ENCODE measurements around the gene EVPL.
"Not testable (repeated sequence)": the region's sequence is repeated elsewhere in the genome, so short reads cannot be mapped to it uniquely, and the experiment has no call there.

EVPL gene

DNA sequence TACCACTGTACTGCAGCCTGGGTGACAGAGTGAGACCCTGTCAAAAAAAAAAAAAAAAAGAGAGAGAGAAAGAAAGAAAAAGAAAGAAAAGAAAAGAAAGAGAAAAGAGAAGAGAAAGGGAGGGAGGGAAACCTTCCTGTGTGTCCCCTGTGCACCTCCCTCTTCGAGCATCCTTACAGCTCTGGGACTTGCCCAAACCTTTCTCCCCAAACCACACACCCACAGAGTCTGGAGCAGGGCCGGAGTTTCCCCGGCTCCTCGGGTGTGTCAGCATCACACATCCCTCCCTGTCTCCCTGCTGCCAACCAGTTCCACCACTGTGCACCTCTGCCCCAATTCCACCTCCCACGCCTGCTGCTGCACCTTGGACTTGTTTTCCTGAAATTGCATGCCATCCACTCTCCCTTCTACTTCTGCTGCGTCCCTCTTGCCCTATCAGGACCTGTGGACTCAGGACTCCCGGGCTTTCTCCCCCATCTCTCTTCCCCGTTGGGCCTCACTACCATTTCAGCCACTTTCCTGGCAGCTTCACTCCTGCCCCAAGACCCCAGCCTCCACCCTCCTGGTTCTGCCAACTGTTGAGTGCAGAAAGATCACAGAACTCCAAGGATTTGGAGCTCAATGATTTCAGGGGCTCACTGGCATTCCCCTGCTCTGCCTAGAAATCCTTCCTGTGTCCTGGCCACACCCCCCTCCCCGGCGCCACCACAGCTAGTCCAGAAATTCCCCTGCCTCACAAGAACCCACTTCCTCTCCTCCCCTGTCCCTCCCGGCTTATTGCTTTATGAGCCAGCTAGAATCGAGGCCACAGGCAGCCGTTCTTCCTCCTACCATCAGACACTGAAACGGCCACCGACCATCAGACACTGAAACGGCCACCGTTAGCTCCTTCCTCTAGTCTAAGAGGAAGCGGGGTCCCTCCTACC lies 30.2 kb downstream of the EVPL start:
- DNase-seq (ENCODE audit: low read depth): no peak

GRCh38 chr17:75995385-75995925 lies 31.7 kb downstream of the EVPL start:
- no peak for DNase-seq (ENCODE audit: low read depth)

GRCh38 chr17:75994802-75995370 lies 32.2 kb downstream of the EVPL start:
- no peak for DNase-seq (ENCODE audit: low read depth)

- DNase-seq (ENCODE audit: low read depth): no peak
These were observed 35.7 kb downstream of the EVPL start for GRCh38 chr17:75991396-75991795.

DNA sequence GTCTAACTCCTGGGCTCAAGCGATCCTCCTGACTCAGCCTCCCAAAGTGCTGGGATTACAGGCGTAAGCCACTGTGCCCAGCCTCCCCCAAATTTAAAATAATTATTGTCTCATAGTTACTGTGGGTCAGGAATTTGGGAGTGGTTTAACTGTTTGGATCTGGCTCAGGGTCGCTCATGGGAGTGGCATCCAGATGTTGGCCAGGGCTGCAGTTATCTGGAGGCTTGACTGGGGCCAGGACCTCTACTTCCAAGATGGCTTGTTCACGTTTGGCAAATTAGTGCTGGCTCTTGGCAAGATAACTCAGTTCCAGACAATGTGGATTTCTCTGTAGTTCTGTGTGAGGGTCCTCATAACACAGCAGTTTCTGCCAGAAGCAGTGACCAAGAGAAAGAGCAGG lies 40.1 kb downstream of the EVPL start:
- no peak for DNase-seq (ENCODE audit: low read depth)

DNA sequence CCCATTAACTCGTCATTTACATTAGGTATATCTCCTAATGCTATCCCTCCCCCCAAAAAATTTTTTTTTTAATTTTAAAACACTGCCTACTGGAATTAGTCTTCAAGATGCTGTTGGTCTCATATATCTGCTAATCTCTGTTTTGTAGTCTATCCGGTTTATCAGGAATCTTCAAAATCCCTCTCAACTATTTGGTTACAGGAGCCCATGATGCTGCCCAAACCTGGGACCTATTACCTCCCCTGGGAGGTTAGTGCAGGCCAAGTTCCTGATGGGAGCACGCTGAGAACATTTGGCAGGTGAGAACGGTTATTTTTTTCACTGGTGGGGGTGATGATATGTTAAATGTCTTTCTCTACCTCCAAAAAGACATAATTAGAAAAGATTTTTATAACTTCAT lies 41.1 kb downstream of the EVPL start:
- no peak for DNase-seq (ENCODE audit: low read depth)

GRCh38 chr17:75983501-75984181 lies 43.5 kb downstream of the EVPL start:
- no peak for DNase-seq (ENCODE audit: low read depth)

DNA sequence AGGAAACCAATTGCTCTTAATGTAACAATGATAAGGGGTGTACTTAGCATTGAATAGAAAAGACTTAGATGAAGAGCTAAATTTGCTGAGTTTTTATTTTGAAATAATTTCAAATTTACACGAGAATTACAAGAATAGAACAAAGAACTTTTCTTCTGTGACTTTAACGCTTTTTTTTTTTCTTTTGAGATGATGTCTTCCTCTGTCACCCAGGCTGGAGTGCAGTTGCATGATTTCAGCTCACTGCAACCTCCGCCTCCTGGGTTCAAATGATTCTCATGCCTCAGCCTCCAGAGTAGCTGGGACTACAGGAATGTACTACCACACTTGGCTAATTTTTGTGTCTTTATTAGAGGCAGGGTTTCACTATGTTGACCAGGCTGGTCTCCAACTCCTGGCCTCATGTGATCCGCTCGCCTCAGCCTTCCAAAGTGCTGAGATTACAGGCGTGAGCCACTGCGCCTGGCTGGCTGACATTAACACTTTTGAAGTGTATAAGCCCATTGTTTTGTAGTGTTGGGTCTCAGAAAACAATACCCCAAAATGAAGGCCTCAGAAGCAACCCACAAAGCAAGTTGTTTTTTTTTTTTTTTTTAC lies 46.0 kb downstream of the EVPL start:
- DNase-seq (ENCODE audit: low read depth): no peak

DNA sequence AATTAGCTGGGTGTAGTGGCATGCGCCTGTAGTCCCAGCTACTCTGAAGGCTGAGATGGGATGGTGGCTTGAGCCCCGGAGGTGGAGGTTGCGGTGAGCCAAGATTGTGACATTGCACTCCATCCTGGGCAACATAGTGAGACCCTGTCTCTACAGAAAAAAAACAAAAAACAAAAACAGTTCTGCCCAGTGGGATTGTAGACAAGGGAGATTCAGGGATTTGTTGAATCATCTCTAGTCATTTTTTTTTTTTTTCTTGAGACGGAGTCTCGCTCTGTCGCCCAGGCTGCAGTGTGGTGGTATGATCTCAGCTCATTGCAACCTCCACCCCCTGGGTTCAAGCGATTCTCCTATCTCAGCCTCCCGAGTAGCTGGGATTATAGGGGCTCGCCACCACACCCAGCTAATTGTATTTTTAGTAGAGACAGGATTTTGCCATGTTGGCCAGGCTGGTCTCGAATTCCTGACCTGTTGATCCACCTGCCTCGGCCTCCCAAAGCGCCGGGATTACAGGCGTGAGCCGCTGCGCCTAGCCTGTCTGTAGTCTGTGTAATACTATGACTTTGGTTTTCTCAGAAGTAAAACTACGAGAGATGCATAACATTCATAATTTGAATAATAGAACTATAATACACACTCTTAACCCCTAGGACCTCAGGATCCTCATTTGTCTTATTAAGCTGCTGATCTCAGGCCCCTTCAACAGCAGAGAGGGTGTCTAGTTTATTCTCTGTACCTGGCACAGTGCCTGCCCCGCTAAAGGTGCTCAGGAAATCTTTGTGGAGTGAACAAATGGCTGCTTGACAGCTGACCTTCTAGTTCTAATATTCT lies 46.7 kb downstream of the EVPL start:
- no peak for DNase-seq (ENCODE audit: low read depth)

- no peak for DNase-seq (ENCODE audit: low read depth)
These were observed 47.4 kb downstream of the EVPL start for GRCh38 chr17:75979705-75980187.

DNA sequence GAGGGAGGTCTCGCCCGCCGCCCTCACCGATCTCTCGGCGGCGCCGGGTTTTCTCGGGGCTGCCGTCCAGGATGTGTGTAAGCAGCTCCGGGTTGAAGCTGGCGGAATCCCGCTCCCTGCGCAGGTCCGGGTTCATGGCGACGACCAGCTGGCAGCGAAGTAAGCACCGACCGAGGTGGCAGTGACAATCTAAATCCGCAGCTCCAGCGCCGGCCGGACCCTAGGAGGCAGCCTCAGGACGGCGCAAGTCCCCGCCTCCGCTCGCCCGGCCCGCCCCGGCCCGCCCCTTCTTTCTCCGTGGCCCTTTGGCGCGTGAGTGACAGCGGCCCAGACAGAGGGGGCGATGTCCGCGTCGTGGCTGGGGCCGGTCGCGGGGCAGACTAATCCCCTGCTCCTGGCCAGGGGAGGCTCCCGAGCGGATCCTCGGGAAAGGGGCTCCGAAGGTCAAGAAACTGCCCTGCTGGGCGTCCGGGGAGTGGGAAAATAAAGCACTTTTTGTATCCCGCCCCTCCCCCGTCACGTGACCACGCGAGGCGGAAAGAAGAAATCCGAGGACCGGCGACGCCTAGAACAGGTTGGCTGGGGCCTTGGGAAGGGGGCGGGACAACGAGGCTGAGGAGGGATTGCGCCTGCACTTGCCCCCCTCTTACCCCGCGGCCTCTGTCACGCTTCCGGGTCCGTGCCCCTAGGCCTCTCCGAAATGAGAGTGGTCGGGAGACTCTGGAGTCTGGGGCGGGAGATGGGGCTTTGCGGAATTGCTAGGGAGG lies 48.0 kb downstream of the EVPL start, which contains the start of the genes ACOX1 and TEN1:
Gene ACOX1 (minus strand): TSS at position 229 of the 767 bp plus-strand sequence. CDS start 93 bp downstream, at position 136.
Gene TEN1 (plus strand): TSS at position 303 of the 767 bp plus-strand sequence. CDS start 6,953 bp downstream, outside the sequence.
- peak; percentile 93 for DNase-seq (ENCODE audit: low read depth)

DNA sequence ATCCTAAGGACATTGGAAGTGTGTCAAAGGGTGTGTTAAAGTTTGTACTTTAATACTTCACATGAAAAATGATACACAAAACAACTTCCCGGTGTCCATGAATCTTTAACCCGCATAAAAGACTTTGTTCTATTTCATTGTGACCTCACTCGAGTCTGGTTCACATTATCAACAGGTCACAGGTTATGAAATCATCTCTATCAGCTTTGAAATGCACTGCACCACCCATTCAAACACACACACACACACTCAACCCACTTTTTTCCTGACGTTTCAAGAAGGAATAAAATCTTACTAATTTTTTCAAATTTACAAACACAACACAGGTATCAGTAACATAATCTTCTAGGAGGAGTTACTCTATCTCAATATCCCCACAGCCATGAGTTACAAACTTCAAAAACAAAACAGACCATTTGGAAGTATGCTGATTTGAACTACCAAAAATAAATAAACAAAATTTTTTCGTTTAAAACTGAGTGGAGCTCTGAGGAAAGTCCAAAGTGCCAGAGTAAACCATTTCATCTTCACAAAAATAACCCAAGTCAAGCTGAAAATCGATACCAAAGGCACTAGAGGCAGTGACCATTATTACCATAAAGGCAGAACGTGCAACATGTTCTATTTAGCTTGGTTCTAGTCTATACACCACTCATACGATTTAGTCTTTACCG lies 50.8 kb downstream of the EVPL start:
- no peak for DNase-seq (ENCODE audit: low read depth)

GRCh38 chr17:75975757-75976174 lies 51.3 kb downstream of the EVPL start:
- DNase-seq (ENCODE audit: low read depth): no peak

GRCh38 chr17:75975187-75975586 lies 51.9 kb downstream of the EVPL start:
- not testable (repeated sequence) for DNase-seq (ENCODE audit: low read depth)

GRCh38 chr17:75970626-75971025 lies 56.5 kb downstream of the EVPL start:
- no peak for DNase-seq (ENCODE audit: low read depth)

DNA sequence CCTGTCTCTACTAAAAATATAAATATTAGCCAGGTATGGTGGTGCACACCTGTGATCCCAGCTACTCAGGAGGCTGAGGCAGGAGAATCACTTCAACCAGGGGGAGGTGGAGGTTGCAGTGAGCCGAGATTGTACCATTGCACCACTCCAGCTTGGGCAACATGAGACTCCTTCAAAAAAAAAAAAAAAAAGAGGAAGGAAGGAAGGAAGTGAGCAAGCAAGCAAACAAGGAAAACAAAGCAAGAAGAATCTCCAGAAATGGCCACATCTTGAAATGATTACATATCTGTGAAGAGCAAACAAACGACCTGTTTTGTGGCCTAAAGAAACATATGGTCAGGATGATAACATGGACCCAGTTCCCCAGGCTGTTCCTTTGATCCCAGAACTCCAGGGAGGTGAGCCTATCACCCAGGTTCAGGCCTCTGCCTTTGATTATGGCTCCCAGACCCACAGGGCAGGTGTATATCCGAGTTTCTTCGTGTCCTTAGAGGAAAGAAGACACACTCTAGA lies 57.0 kb downstream of the EVPL start:
- DNase-seq (ENCODE audit: low read depth): no peak

DNA sequence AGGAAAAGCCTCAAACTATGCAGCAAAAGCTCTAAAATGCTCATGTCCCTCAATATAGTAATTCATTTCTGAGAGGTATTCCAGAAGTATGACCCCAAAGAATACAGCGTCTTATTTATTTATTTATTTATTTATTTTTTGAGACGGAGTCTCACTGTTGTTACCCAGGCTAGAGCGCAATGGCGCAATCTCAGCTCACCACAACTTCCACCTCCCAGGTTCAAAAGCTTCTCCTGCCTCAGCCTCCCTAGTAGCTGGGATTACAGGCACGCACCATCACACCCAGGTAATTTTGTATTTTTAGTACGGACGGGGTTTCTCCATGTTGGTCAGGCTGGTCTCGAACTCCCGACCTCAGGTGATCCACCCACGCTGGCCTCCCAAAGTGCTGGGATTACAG lies 58.1 kb downstream of the EVPL start:
- not testable (repeated sequence) for DNase-seq (ENCODE audit: low read depth)

DNA sequence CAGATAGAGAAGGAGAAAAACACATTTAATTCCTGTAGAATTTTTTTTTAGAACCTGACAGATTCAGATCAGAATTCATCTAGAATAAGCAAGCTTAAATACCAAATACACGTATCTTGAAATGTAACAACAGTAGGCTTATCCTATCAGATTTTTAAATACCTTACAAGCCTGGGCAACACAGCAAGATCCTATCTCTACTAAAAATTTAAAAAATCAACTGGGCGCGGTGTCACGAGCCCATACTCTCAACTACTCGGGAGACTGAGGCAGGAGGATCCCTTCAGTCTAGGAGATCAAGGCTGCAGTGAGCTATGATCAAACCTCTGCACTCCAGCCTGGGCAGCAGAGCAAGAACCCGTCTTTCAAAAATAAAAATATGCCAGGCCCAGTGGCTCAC lies 61.6 kb downstream of the EVPL start:
- DNase-seq (ENCODE audit: low read depth): no peak

DNA sequence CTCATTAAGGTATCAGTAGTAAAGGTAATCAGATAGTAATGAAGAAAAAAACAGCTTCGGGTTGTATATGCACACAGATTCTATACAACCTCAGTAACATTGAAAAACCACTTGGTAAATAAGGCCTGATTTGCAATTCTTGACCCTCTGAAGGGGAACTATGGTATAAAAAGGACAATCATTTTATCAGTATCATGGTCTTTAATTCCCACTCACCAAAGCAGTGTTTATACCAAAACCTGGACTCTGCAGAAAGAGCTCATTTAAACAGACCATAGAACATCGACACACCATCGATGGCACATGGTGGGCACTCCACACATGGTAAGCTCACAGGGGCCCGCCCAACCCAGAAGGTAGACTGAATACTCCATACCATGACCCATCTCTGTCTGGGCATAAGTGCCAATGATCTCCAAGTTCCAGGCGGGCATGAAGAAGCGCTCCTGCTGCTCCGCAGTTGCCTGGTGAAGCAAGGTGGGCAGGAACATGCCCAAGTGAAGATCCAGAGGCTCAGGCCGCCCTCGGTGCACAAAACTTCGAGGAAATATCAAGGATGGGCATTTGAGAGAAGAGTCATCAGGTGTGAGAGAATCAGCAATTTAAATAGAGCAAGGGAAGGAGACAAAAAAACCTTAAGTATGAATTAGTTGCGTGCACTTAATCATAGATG lies 67.1 kb downstream of the EVPL start:
- DNase-seq (ENCODE audit: low read depth): no peak

Data from activated T-cell treated with anti-CD3 and anti-CD28 coated beads for 48 hours (primary cell).